Measurements from ENCODE around the gene ATP1A4.
"Not testable (repeated sequence)": the region's sequence is repeated elsewhere in the genome, so short reads cannot be mapped to it uniquely, and the experiment has no call there.

The ATP1A4 gene

GRCh38 chr1:160124705-160125478 lies 26.5 kb upstream of the ATP1A4 start:
- DNase-seq (ENCODE audit: low read depth), result no peak

GRCh38 chr1:160125746-160126145 lies 25.7 kb upstream of the ATP1A4 start:
- no peak for DNase-seq (ENCODE audit: low read depth)

DNA sequence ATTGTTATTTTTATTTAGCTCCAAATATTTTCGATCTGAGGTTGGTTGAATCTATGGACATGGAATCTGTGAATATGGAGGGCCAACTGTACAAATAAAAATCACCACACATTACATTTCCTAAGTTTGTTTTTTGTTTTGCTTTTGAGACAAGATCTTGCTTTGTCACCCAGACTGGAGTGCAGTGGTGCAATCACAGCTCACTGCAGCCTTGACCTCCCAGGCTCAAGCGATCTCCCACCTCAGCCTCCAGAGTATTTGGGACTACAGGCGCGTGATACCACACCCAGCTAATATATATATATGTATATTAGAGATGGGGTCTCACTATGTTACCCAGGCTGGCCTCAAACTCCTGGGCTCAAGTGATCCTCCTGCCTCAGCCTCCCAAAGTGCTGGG lies 25.1 kb upstream of the ATP1A4 start:
- DNase-seq (ENCODE audit: low read depth), result not testable (repeated sequence)

GRCh38 chr1:160127381-160127780 lies 24.0 kb upstream of the ATP1A4 start:
- no peak for DNase-seq (ENCODE audit: low read depth)

GRCh38 chr1:160127865-160128523 lies 23.4 kb upstream of the ATP1A4 start:
- DNase-seq (ENCODE audit: low read depth), result no peak

DNA sequence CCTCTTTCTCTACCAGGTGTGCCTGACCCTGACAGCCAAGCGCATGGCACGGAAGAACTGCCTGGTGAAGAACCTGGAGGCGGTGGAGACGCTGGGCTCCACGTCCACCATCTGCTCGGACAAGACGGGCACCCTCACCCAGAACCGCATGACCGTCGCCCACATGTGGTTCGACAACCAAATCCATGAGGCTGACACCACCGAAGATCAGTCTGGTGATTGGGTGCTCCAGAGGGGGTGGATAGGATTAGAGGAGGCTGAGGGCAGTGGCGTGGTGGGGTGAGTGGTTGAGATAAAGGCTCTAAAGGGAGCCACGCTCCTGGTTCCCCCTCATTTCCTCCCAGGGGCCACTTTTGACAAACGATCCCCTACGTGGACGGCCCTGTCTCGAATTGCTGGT lies 22.8 kb upstream of the ATP1A4 start:
- DNase-seq (ENCODE audit: low read depth), result no peak

DNA sequence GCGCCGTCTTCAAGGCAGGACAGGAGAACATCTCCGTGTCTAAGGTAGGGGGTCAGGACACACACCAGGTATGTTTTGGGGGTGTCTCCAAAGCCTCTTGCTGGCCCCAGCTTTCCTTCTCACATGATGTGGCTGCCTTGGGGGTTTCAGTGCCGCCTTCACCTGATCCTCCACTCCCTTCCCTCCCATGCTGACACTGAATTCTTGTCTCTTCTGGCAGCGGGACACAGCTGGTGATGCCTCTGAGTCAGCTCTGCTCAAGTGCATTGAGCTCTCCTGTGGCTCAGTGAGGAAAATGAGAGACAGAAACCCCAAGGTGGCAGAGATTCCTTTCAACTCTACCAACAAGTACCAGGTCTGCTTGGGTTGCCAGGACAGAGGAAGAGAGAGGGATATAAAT lies 22.4 kb upstream of the ATP1A4 start:
- no peak for DNase-seq (ENCODE audit: low read depth)

DNA sequence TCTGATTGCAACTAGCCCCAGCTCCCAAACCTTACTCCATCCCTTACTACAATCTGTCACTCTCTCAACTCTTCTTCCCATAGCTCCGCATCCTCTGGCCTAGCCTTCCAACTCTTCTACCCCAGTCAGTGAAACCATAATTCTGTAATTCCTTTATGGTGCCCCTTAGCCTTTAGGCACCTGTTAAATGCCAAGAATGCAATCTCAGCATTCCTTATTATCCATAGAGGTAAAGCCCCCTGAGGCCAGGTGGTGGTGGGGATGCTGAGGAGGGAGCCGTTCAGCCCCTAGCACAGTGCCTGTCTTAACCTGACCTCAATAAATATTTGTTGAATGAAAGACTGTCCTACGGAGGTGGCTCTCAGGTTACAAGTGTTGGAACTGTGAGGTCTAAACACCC lies 21.8 kb upstream of the ATP1A4 start:
- no peak for DNase-seq (ENCODE audit: low read depth)

- no peak for DNase-seq (ENCODE audit: low read depth)
Observed at GRCh38 chr1:160129966-160130365, 21.4 kb upstream of the ATP1A4 start.

GRCh38 chr1:160130486-160130885 lies 20.9 kb upstream of the ATP1A4 start:
- no peak for DNase-seq (ENCODE audit: low read depth)

DNA sequence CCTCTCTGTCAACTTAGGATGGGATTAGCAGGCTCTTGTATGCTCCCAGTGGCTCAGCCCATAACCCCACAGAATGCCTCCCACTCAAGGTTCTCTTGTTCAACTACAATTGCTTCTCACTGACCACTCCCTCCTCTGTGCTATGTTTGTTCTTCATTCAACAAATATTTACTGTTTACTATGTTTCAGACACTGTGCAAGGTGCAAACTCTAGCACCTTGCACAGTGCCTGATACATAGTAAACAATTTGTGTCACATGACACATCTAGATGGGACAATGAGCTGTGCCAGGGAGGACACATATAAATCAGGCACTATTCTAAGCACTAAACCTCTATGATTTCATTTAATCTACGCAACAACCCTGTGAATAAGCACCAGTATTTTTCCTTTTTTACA lies 20.5 kb upstream of the ATP1A4 start:
- no peak for DNase-seq (ENCODE audit: low read depth)

- no peak for DNase-seq (ENCODE audit: low read depth)
Observed at GRCh38 chr1:160131803-160132565, 19.4 kb upstream of the ATP1A4 start.

DNA sequence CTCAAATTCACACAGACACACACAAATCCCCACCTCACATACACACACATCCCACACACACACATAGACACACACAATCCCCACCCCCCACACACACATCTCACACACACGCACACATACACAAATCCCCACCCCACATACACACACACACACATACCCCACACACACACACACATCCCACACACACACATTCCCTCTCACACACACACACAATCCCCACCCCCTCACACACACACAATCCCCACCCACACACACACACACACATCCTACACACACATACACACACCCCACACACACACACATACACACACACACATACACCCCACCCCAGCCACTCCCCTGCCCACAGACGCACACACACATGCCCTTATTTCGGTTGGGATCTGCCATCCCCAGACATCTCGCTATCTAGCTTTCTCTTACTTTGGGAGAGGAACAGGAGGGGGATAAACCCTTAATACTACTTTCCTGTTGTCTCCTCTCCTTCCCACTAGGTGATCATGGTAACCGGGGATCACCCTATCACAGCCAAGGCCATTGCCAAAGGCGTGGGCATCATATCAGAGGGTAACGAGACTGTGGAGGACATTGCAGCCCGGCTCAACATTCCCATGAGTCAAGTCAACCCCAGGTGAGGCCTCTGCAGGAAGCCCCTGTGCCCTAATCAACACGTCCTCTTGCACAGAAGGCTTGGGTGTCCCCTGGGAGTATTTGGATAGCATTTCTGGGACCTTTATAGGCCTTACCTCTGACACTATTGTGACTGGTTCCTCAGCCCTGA lies 17.2 kb upstream of the ATP1A4 start:
- DNase-seq (ENCODE audit: low read depth), result no peak

DNA sequence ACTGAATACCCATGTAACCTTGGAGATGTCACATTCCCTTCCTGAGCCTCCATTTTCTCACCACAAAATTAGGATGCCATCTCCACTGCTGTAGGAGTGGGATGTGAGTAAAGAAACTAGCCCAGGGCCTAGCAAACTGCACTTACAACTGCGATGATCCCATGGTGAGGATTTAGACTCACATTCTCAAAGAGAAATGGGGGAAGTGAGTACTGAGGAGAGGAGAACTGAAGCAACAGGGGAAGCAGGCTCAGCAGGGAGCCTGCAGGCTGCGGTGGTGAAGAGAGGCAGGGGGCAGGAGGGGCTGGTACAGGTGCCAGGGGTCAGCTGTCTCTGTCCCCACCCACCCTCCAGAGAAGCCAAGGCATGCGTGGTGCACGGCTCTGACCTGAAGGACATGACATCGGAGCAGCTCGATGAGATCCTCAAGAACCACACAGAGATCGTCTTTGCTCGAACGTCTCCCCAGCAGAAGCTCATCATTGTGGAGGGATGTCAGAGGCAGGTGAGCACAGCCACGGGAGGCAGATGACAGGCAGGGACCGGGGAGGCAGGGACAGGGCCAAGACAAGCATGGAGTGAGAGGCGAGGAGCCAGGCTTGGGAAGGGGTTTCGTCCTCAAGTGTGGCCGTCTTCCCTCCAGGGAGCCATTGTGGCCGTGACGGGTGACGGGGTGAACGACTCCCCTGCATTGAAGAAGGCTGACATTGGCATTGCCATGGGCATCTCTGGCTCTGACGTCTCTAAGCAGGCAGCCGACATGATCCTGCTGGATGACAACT lies 16.4 kb upstream of the ATP1A4 start:
- DNase-seq (ENCODE audit: low read depth), result no peak

GRCh38 chr1:160136121-160136925 lies 15.1 kb upstream of the ATP1A4 start:
- DNase-seq (ENCODE audit: low read depth), result no peak

DNA sequence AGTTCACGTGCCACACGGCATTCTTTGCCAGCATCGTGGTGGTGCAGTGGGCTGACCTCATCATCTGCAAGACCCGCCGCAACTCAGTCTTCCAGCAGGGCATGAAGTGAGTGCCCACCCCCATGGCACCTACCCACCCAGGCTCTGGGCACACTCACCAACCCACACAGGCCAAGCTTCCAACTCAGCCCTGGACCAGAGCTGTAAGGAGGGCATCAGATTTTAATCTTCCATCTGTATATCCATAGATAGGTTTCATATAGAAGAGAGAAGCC lies 14.5 kb upstream of the ATP1A4 start:
- no peak for DNase-seq (ENCODE audit: low read depth)

- DNase-seq (ENCODE audit: low read depth), result no peak
Observed at GRCh38 chr1:160137216-160137862, 14.1 kb upstream of the ATP1A4 start.

DNA sequence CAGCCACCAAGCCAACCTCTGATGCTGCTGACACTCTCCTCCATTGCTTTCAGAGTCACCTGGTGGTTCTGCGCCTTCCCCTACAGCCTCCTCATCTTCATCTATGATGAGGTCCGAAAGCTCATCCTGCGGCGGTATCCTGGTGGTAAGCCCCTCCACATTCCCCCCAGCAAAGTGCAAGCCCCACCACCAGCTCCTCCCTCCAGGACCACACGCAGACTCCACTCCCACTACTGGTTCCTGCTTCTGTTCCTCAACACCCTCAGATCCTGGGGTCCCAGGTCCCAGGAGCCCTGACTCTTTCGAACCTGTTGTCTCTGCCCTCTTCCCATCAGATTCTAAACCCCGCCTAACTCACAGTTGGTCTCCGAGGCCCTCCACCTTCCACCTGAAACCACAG lies 11.6 kb upstream of the ATP1A4 start:
- no peak for DNase-seq (ENCODE audit: low read depth)

- DNase-seq (ENCODE audit: low read depth), result no peak
Observed at GRCh38 chr1:160143695-160144094, 7.7 kb upstream of the ATP1A4 start.

DNA sequence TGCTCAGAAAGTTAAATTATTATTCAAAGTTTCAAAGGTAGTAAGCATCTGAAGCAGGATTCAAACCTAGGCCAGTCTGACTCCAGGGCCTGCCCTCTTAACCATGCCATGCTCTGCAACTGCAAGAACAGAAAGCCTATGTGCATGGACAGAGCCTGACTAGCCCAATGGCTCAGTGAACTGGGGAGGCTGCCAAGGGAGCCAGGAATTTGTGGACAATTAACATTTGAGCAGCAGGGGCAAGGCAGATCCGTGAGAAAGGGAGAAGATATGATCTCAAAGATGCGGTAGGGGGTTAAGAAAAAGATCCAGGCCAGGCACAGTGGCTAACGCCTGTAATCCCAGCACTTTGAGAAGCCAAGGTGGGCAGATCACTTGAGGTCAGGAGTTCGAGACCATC lies 6.5 kb upstream of the ATP1A4 start:
- no peak for DNase-seq (ENCODE audit: low read depth)

Measured in activated T-cell treated with anti-CD3 and anti-CD28 coated beads for 48 hours (primary cell).